GM21423 (cell line): ENCODE results near the gene UNC13C.

Experiments
- ATAC-seq: cut with Tn5 transposase; IDR thresholded peaks from one replicate; pipeline ENCODE4 v1.9.1; 2021; ENCODE audit warnings: mild to moderate bottlenecking, moderate library complexity; ENCODE audit not compliant: unreplicated experiment

The UNC13C gene

DNA sequence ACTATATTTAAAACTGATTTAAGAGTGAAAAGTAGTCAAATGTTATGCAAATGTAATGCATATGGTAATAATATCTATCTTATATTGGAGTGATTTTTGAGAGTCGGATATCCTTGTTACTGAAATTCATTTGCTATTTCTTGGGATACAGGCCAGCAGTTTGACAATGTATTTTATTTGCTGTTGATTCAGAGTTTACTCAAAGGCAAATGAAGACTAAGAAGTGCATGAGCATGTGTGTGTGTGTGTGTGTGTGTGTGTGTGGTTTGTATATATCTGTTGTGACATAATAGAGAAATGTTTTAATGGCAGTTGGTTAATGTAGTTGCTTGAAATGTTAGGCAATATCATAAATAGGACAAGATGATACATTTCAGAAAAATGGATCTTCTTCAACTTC is 39.0 kb downstream of the UNC13C start:
- no peak for ATAC-seq

DNA sequence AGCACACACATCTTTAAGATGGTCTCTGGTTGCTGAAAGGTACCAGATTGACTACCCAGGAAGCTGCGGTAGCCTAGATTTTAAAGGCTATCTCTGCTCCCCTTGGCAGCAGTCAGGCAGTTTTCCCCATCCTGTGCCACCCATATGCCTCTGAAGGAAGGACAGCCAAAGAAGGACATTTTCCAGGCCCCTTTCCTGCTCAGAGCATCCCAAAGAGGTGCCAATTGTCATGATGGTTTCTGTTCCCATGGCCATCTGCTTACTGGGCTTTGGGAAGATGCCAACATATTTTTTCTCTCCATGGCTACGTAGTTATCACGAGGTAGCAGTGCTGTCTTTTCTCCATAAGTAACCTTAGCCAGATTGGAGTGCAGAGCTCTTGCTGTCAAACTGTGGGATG is 39.7 kb downstream of the UNC13C start:
- ATAC-seq, result no peak

DNA sequence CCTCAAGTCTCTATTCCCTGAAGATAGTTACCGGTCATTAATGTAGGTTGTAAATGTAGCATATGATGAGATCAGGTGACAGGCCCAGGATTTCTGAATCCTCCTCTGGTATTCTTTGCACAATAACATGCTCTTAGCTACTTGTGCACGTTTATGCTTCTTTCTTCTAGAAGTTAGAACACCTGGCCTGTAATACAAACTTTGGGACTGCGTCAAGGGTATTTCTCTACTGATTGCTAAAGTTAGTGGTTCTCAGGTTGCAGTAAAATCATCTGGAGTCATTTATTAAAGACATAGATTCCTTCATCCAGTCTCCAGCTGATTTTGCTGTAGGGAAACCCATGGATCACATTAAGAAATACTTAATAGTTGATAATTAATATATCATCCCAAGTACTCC is 48.0 kb downstream of the UNC13C start:
- ATAC-seq, result no peak

DNA sequence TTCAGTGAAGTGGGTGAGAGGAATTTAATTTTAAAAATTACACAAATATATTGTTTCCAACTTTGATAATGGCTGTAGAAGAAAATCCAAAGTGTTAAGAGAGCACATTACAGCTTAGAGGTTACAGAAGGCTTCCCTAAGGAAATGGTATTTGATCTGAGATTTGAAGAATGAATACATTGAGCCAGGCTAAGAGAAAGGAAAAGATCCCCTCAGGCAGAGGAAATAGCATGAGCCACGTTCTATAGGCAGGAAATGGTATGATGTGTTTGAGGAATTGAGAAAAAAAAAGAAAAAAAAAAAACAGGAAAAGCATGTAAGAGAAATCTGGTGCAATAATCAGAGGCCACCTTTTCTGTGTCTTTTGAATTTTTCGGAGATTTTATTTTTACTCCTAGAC is 48.6 kb downstream of the UNC13C start:
- no peak for ATAC-seq

DNA sequence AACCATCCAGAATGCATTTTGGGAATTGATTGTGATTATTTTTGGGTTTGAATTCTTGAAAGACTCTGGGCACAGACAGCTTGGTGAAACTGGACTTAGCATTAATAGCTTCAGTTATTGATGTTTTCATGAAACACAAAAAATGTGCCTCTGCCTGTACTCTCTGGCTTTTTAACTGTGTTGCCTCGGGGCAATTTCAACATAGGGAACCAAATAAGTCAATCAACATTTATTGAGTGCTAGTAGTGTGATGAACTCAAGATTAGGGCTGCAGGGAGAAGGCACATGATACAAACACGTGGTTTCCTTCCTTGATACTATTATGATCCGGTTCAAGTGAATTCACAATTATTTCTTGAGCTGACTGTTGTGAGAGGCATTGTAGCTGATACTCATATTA is 50.8 kb downstream of the UNC13C start:
- no peak for ATAC-seq

DNA sequence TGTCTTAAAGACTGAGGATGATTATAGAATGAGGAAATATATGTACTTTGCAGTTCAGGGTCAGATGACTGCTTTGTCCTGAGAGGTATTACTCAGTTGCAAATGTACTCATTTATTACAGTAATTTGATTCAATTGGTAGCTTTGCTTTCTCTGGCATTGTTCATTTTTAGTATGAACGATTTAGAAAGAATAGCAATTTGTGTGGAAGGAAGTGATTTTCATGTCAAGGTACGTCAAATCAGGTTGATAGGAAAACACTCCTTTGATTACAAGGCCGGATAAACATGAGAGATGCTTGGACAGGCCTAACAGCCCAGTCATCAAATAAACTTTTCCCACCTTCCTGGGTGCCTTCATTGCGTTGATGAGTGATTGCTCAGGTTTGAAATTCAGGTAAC is 53.8 kb downstream of the UNC13C start:
- no peak for ATAC-seq

DNA sequence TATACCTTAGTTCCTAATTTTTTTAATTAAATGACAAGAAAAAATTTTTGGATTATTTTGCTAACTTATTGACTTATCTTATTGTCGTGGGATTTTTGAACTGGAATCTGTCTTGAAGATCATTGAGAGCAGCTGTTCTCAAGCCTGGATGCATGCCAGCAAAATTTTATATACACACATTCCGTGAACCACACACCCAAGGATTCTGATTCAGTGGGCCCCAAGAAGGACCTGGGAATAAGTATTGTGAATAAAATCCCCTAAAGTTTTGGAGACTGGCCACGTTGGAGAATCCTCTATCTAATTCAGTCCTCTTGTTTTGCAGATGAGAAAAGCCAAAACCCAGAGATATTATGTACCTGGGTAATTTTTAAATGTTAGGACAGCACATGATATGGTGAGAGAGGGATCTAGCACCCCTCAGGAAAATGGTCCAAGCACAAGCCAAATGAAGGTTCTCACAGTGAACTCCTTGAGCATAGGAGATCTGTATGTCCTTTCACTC is 55.2 kb downstream of the UNC13C start:
- no peak for ATAC-seq

DNA sequence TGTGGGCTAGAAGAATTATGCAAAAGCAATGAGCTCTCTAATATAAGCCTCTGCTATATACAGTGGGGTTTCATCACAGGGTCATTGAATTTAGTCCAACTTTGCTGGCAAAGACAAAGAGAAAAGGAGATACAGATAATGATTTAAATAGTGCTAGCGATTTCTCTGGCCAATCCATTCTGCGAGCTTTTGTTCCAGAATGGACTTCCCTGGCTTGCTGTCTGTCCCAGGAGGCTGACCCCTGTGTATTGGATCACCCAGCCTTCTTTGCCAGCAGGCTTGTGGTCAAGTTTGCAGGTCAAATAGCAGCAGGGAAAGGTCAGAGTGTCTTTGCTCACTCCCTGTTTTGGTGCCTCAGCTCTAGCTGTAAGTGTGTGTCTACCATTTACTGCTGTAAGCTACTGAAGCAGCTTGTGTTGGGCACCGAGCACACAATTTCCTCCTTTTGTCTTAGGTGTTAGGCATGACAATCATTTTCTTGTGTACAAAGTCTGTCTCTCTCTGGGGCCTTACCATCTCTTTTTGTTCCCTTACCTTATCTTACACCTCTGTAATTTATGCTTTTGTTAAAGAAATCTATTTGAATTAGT is 55.7 kb downstream of the UNC13C start:
- ATAC-seq, result no peak

DNA sequence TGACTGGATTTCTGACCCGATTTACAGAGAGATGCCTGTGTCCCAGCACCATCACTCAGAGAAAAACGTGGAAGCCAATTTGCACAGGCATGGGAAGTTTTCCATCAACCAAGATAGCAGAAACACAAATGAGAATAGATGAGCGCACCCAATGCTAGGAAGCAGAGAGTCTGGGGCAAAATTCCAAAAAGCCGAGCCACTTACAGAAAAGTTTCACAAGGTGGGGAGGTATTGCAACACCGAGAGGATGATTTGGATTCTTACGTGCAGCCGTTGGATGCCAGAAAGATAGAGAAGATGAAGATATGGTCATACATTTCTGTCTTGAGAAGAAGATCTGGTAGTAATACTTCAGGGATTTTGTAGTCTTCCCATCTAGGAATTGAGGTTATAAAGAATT is 57.4 kb downstream of the UNC13C start:
- no peak for ATAC-seq

DNA sequence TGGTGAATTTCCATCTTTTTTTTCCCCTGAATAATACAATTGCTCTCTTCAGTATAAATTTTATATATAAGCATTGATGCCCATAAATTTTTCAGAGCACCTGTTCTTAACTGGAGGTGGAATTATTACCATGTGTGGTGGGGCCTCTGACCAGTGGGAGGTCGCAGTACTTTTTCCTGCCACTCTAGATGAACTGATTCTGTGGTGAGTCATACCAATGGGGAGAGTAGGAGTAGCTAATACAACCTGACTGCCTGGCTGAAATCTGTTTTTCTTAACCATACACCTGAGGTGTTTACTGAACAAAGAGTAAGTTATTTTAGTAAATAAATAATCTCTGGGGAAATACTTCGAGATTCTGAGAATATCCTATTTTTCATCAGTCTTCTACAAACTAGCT is 67.2 kb downstream of the UNC13C start:
- ATAC-seq, result no peak

DNA sequence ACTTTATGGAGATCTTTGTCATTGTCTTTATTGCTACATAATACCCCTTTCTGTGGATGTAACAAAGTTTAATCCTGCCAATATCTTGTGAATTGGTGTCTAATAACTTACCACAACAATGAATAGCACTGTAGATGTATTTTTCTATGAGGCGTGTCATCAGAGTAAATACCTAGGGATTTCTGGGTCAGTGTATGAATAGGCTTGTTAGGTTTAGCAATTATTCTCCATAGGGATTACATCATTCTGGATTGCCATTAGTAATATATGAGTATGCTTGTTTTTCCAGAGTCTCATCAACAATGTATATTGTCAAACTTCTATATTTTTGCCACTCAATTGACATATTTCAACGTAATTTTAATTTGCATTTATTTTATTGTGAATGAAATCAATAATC is 67.9 kb downstream of the UNC13C start:
- no peak for ATAC-seq

DNA sequence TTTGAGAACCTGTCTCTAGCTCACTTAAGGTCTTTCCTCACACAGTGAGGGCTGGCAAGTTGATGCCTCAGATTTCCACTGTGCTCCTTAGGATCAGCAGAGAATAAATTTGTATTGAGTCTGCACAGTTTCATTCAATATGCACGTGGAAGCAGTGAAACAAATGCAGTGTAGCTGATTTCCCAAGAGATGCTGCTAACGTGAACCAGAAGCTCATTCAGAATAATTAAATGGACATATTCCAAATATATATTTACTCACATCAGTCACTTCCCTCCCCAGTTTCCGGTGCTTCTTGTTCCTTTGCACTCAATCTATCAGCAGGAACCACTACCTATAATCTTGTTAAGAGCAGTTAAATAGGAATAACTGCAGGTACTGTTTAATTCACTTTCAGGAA is 86.1 kb downstream of the UNC13C start:
- no peak for ATAC-seq

DNA sequence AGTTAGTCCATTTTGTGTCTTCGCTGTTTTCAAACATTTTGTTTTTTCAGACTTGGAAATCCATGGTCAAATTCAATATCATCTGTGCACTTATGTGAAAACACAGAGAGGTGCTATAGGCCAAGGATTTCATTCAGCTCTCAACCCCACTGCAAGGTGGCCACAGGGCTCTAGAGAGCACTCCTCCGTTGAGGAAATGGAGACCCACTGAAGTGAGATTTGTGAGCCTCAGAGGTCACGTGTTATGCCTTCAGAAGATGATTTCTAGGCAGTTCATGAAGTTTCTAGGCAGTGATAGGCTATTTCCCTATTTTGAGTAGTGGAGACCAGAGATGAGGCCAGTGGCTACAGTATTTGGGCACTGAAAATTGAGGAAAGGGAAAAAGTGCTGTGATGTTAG is 88.2 kb downstream of the UNC13C start:
- no peak for ATAC-seq

DNA sequence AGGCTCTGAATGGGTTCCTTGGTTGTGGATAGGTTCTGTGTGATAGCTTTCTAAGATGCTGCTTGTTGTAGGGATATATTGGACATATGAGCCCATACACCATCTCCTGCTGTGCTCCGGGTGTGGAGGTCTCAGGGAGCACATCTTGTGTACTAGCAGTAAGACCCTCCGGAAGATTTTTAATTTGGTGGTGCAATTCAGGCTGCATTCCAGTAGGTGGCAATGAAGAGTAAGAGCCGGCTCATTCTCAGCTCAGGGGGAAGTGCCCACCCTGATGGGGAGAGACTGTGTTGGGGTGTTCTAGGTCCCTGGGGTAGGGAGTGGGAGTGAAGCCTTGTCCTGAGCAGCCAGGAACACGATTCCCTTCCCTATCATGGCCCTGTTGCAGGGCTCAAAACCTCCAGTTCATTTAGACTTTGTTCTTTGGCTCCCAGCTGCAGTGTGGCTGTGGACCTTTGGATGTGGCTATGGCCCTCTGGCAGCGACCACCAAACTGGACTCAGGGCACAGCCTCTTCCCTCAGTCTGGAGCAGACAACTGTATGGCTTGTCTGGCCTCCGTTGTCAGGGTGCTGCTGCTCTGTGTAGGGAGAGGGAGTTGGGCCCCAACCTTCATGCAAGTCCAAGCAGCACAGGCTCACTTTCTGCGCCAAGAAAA is 104.7 kb downstream of the UNC13C start:
- ATAC-seq, result no peak

DNA sequence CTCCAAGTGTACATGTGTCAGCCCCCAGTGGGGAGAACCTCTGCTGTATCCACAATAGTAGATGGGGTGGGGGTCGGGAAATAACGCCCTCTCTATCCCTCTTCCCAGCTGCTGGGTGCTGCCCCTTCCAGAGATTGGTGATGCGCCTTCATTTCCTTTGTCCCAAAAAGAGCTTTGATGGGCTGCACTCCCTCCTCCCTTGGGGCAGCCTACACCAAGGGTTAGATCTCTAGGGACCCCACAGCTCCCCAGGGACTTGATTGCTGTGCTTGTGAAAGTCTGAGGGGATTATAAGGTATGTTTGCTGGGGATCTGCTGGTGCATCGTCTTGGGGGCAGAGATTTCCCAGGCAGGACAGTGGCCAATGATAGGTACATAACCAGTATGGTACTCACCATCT is 105.3 kb downstream of the UNC13C start:
- no peak for ATAC-seq

DNA sequence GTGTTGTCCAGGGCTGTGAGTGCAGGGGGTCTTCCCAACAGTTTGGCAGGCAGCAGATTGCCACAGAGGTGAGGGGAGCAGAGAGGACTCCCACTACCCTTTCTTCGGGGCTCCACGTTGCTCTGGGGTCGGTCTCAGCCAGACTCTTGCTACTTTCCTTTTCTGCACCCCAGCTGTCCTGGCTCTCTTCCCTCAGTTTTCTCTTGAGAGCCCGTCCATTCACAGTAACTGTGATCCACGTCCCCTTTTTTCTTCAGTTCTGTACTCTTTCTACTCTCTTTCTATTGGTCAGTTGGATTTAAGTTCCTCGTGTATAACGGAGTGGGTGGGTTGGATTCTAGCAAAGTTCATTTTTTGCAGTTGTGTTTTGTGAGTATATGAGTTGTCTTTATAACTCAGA is 105.8 kb downstream of the UNC13C start:
- no peak for ATAC-seq

DNA sequence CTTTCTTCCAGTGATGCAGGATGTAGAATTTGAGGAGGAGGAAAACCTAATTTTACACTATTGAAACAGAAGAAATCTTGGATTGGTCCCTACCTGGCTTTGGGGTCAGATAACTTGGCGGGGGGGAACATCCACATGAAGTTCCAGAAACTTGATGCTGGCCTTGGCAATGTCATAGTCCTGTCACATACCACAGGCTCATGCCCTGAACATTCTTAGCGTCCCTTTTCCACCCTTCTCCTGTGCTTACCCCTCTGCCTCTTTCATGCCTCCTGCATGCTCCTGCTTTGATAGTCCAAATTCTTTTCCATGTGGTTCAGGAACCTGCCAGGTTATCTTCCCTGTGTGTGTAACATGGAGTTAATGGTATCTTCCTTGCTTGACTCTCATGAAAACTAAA is 110.6 kb downstream of the UNC13C start:
- no peak for ATAC-seq

DNA sequence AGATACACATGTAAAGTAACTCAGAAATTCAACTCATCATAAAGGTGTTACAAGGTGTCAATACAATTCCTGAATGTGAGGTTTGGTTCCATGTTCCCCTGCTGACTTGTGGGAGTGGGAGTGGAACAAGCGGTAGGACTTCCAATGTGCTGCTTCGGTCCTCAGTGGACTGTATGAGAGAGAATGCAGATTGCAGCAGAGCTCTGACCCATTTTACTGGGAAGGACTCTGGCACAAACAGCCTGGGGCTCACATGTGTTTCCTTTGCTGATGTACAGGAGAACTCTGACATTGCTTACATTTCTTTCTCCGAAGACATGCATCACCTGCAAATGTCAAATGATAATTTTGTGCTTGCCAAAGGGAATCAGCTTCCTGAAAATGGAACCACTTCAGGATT is 111.5 kb downstream of the UNC13C start:
- ATAC-seq, result no peak

DNA sequence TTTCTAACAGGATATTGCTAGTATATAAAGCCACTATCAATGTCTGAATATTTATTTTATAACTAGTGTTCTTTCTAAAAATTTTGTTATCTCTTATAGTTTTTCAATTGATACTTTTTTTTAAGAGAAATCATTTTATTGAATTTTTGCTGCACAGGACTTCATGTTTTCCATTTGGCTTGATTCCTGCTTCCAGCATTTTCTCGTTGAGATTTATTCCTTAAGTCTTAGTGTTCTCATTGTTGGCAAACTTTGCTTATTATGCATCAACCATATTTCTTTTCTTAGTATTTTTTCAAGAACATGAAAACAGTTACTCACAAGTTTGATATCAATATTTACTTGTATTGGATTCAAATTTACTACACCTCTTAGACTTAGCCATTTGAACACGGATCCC is 113.4 kb downstream of the UNC13C start:
- no peak for ATAC-seq

DNA sequence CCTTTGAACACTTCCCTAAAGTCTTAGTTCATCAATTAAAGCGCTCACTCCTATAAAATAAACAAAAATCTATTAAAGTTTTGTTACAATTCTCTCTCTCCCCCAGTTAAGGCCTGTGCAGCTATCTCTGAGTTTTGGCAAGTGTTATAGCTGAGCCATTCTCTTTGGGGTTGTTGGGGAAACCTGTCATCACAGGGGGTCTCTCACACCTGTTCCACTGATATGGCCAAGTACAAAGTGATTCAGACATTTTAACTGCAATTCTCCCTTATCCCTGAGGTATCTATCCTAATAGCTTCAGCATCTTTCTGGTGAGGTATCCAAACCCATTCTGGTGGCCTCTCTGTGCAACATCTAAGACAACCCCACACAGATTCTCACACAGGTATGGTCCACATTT is 116.4 kb downstream of the UNC13C start:
- no peak for ATAC-seq

DNA sequence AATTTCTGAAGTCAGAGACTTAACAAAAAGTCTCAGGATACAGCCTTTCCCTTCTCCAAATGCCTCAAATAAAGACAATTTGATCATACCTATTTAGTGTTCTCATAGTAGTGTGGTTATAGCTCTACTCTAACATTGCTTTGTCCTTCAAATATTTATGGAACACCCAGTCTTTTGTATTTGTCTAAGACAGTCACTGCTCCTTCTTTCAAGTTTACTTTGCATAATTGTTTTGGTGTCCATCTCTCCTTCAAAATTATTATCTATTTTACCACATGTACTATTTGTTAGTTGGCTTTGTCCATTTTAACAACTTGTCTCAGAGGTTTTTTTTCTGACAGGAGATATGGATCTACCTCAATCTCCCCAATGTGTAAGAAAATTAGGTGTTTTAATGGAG is 118.8 kb downstream of the UNC13C start:
- no peak for ATAC-seq

DNA sequence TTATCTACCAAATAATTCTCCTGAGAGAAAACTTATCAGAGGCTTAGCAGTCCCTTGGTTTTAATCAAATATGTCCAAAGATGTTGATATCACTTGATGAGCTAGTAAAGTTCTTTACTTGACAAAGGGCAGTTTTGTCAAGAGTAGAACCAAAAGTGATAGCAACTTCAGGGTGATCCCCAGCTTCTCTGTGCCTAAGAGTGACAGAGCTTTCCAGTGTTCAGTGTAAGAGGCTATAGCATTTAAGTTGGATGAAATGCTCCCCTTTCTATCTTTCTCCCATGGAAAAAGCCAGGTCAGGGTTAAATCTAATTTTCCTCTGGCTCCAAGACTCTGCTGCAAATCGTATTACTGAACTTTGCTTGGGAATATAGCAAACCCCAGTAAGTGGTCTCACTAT is 120.8 kb downstream of the UNC13C start:
- ATAC-seq, result no peak

DNA sequence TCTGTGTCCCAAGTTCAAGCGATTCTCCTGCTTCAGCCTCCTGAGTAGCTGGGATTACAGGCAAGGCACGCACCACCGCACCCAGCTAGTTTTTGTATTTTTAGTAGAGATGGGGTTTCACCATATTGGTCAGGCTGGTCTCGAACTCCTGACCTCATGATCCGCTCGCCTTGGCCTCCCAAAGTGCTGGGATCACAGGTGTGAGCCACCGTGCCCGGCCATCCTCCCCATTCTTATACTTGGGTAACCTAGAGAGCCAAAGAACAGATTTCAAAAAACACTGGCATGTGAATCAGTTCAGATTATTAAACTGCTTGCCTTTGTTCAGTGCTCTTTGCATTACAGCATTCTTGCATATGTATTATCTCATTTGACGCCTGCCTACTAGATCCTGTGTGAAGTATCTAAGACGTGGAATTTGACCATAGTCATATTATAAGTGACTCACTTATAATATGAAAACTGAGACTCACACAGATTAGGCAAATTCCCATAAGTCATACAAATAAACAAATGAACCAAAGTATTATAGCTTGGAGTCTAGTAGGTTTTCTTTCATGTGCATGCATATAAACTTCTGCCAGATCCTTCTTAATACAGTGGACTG is 123.5 kb downstream of the UNC13C start:
- ATAC-seq, result no peak
